ENCODE measurements around the gene ZEB2. TPM values are rescaled to one million over a fixed set of nuclear protein-coding genes. Genes with fewer than 3 reads are reported as not detected.

Gene ZEB2
- total and polyA plus RNA-seq, 2 of the 13 experiments (the other 11 are each of a cell fraction or from before 2014, with no cell fraction given) = 0.07 TPM; not detected in 1

- Histone ChIP-seq H3K4me1 (ENCODE audit: insufficient read depth, low read length) (0 out of 2 replicates have a peak, but pooled peaks cover 5% of the 10 kb centered on the region), H4K20me1 (ENCODE audit: insufficient read depth, low read length) (no peaks in the 10 kb centered on the region), H3K4me3 (replicated peaks in 1 of 3; ENCODE audit: insufficient read depth in 1 of 3, low read depth in 2 of 3, low read length in 3 of 3) (peak overlapping the region; percentile 15 to 56 (median 49); a peak in 4 of 6 replicates), H3K79me2 (ENCODE audit: insufficient read depth, low read length) (no peaks in the 10 kb centered on the region), H2AFZ (ENCODE audit: low read length) (no peak overlapping the region), H3K9ac (ENCODE audit: insufficient read depth, low read depth, low read length) (no peak overlapping the region), H3K4me2 (ENCODE audit: low read depth, low read length) (peak overlapping the region; percentile 46), H3K27ac (ENCODE audit: extremely low read length, insufficient read depth, low read length) (no peak overlapping the region), H3K9me3 (ENCODE audit: low read length) (no peaks in the 10 kb centered on the region), H3K27me3 (ENCODE audit: control insufficient read depth in 1 of 2, insufficient read depth in 2 of 2, low read length in 2 of 2) (peaks cover 4 to 90% of the 10 kb centered on the region in 2 experiments; a peak in 4 of 5 replicates), H3K36me3 (replicated peaks in 1 of 2; ENCODE audit: control insufficient read depth in 1 of 2, insufficient read depth in 2 of 2, low read length in 2 of 2) (no peaks in the 10 kb centered on the region)
- in situ Hi-C loops (cut with HindIII; ENCODE audit: extremely low pct_ligation_motif_present, low pct_unique_long_range_greater_than_20kb) (no loop called here), intact Hi-C loops (cut with micrococcal nuclease; ENCODE audit: unreplicated experiment) (loop anchor here (2.0 kb wide), 1 partner anchor 354 kb away; no protein-coding TSS in a partner anchor)
- DNase-seq (ENCODE audit: low spot score) (no peak), ATAC-seq (peak; percentile 64), FAIRE-seq (no peak)
- ChIA-PET POLR2A (no interaction called here), CTCF (ENCODE audit: low intra/inter-chr PET ratio, low total read pairs) (no interaction called here)
- WGBS (ENCODE audit: low lambda C conversion rate) = 9% methylated on average over 18 of the region's 57 CpGs
- no peak for TF ChIP-seq ZFY (CRISPR knock-in tag; IDR thresholded peaks at IDR 0.05)
- TF ChIP-seq TEAD2 (CRISPR knock-in tag; IDR thresholded peaks at IDR 0.05) = no peak
- no peak for TF ChIP-seq ZNF256 (CRISPR knock-in tag; conservative IDR thresholded peaks at IDR 0.05)
- no peak for TF ChIP-seq ARID2 (CRISPR knock-in tag; IDR thresholded peaks at IDR 0.05; ENCODE audit: borderline replicate concordance)
- TF ChIP-seq, protein P1, sequence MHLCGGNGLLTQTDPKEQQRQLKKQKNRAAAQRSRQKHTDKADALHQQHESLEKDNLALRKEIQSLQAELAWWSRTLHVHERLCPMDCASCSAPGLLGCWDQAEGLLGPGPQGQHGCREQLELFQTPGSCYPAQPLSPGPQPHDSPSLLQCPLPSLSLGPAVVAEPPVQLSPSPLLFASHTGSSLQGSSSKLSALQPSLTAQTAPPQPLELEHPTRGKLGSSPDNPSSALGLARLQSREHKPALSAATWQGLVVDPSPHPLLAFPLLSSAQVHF (CRISPR knock-in tag; IDR thresholded peaks at IDR 0.05) = no peak
- TF ChIP-seq NFE2 (CRISPR knock-in tag; IDR thresholded peaks at IDR 0.05) = no peak
- BruUV-seq (replicated peaks) = no TSS peak
Measured at GRCh38 chr2:144516411-144516980, 3.4 kb downstream of the ZEB2 start.

GRCh38 chr2:144515696-144516410, 4.1 kb downstream of the ZEB2 start:
- FAIRE-seq = no peak

More at GRCh38 chr2:144515696-144516410, 4.1 kb downstream of the ZEB2 start:
- 24% methylated on average over 50 of the region's 50 CpGs for WGBS (ENCODE audit: low lambda C conversion rate)
- H3K27me3 ChIP-seq (ENCODE audit: control insufficient read depth in 1 of 2, insufficient read depth in 2 of 2, low read length in 2 of 2) = peaks cover 4 to 91% of the 10 kb centered on the region in 2 experiments; a peak in 4 of 5 replicates
- H3K27ac ChIP-seq (ENCODE audit: extremely low read length, insufficient read depth, low read length) = no peak overlapping the region
- H3K9ac ChIP-seq (ENCODE audit: insufficient read depth, low read depth, low read length) = no peak overlapping the region
- H3K4me2 ChIP-seq (ENCODE audit: low read depth, low read length) = peak overlapping the region; percentile 46
- peak overlapping the region in 2 of 3 experiments; percentile 31 to 56; a peak in 2 of 6 replicates for H3K4me3 ChIP-seq (replicated peaks in 1 of 3; ENCODE audit: insufficient read depth in 1 of 3, low read depth in 2 of 3, low read length in 3 of 3)
- no peak overlapping the region for H2AFZ ChIP-seq (ENCODE audit: low read length)
- POLR2A ChIA-PET = no interaction called here
- 0 out of 2 replicates have a peak, but pooled peaks cover 5% of the 10 kb centered on the region for H3K4me1 ChIP-seq (ENCODE audit: insufficient read depth, low read length)
- in situ Hi-C loops (cut with HindIII; ENCODE audit: extremely low pct_ligation_motif_present, low pct_unique_long_range_greater_than_20kb) = no loop called here
- no peak for TF ChIP-seq ZNF280D (CRISPR knock-in tag; IDR thresholded peaks at IDR 0.05)
- peak; percentile 69; the same call in 1 of the 2 replicates for TF ChIP-seq EZH2 (conservative IDR thresholded peaks at IDR 0.05; ENCODE audit: low read depth, low read length)
- H3K36me3 ChIP-seq (replicated peaks in 1 of 2; ENCODE audit: control insufficient read depth in 1 of 2, insufficient read depth in 2 of 2, low read length in 2 of 2) = no peaks in the 10 kb centered on the region
- CTCF ChIA-PET (ENCODE audit: low intra/inter-chr PET ratio, low total read pairs) = no interaction called here
- BruUV-seq (replicated peaks) = no TSS peak
- intact Hi-C loops (cut with micrococcal nuclease; ENCODE audit: unreplicated experiment) = loop anchor here (2.0 kb wide), 1 partner anchor 353 kb away; no protein-coding TSS in a partner anchor
- ATAC-seq (no peak), DNase-seq (ENCODE audit: low spot score) (no peak)
- no peaks in the 10 kb centered on the region for H3K79me2 ChIP-seq (ENCODE audit: insufficient read depth, low read length)
- no peaks in the 10 kb centered on the region for H3K9me3 ChIP-seq (ENCODE audit: low read length)
- no peaks in the 10 kb centered on the region for H4K20me1 ChIP-seq (ENCODE audit: insufficient read depth, low read length)

Data from HepG2 (cell line).